Brain microvascular endothelial cell (primary cell): Measurements from ENCODE around the gene CIC.
A peak's percentile ranks its signal among the peaks of the same experiment; 100 is the strongest.

Experiments
- DNase-seq: peaks from one replicate; pipeline ENCODE4 v3.0.0-alpha.2; 2020
- H3K27ac ChIP-seq: fragments of 250-450 bp; sonication (Bioruptor Pico); 2 replicates; pipeline ENCODE4 v1.5.1; 2020; ENCODE audit warnings: mild to moderate bottlenecking, moderate library complexity
- H3K27me3 ChIP-seq: fragments of 250-450 bp; sonication (Bioruptor Pico); replicated peaks from 2 replicates; pipeline ENCODE4 v1.5.1; 2020; ENCODE audit warnings: mild to moderate bottlenecking
- H3K36me3 ChIP-seq: fragments of 250-450 bp; sonication (Bioruptor Pico); replicated peaks from 2 replicates; pipeline ENCODE4 v1.5.1; 2020; ENCODE audit warnings: mild to moderate bottlenecking
- H3K4me3 ChIP-seq: 2 replicates; pipeline ENCODE4 v1.5.1; 2011; ENCODE audit warnings: low read depth, mild to moderate bottlenecking, control low read depth, low read length, moderate library complexity
- CTCF ChIP-seq: IDR thresholded peaks from 2 replicates; pipeline ENCODE4 v1.5.1; 2011; ENCODE audit warnings: low read depth, mild to moderate bottlenecking, moderate library complexity, low read length, control low read depth, inconsistent platforms; ENCODE audit errors: missing control alignments
- in situ Hi-C: cut with HindIII; loops from 2 replicates; pipeline ENCODE4 v1.10.0; 2017; ENCODE audit warnings: low sequenced_read_pairs, low pct_ligation_motif_present

The CIC gene

GRCh38 chr19:42322305-42322704 lies 53.3 kb downstream of the CIC start:
- no peak overlapping the region for H3K27ac ChIP-seq
- no peak overlapping the region for H3K4me3 ChIP-seq
- peaks cover 19% of the 10 kb centered on the region for H3K27me3 ChIP-seq
- DNase-seq = no peak
- in situ Hi-C loops = no loop called here
- H3K36me3 ChIP-seq = no peaks in the 10 kb centered on the region
- no peak for TF ChIP-seq CTCF

DNA sequence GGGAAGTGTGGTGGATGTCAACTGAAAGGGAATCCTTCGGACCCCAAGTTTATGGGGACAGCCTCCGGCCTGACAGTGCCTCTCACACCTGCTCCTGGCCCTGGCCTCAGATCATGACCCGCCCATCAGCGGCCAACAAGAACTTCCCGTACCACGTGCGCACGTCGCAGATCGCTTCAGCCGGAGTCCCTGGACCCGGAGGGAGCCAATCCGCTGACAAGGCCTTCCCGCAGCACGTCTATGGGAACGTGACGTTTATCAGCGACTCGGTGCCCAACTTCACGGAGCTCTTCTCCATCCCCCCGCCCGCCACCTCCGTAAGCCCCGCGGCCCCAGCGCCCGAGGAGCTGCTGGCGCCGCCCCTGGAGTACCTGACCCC lies 54.4 kb downstream of the CIC start:
- TF ChIP-seq CTCF = no peak

DNA sequence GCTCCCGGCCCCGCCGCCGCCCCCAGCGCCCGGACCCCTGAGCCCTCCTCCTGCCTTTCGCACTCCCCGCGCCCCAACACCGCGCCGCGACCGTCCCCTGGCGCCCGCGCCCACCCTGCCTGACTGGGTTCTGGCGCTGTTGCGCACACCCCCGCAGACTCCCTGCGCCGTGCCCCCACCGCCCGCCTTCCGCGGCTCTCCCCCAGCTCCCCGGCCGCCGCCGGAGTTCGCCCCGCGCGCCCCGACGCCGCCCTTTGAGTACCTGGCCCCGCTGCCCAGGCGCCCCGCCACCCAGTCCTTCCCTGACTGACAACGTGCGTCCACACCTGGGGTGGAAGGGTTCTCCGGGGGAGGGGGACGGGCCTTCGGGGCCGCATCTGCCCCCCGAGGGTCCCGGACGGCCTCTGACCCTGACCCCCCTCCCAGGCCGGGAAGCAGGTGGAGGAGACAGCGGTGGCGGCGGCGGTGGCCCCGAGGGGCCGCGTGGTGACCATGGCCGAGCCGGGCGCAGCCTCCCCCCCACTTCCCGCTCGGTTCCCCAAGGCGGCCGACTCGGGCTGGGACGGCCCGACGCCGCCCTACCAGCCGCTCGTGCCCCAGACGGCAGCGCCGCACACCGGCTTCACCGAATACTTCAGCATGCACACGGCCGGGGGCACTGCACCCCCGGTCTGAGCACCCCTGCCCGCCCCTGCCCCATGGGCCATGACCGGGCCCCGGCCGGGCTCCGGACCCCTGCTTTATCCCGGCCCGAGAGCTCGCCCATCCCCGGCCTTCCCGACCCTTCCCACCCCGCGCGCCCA lies 55.0 kb downstream of the CIC start:
- in situ Hi-C loops = no loop called here
- no peak overlapping the region for H3K27ac ChIP-seq
- no peaks in the 10 kb centered on the region for H3K36me3 ChIP-seq
- H3K27me3 ChIP-seq = peaks cover 19% of the 10 kb centered on the region
- TF ChIP-seq CTCF = no peak
- no peak overlapping the region for H3K4me3 ChIP-seq
- DNase-seq = no peak

More for the DNA sequence above, 54.4 kb downstream of the CIC start:
- no peak overlapping the region for H3K27ac ChIP-seq
- H3K27me3 ChIP-seq = peaks cover 19% of the 10 kb centered on the region
- H3K36me3 ChIP-seq = no peaks in the 10 kb centered on the region
- in situ Hi-C loops = no loop called here
- no peak overlapping the region for H3K4me3 ChIP-seq
- DNase-seq = no peak

DNA sequence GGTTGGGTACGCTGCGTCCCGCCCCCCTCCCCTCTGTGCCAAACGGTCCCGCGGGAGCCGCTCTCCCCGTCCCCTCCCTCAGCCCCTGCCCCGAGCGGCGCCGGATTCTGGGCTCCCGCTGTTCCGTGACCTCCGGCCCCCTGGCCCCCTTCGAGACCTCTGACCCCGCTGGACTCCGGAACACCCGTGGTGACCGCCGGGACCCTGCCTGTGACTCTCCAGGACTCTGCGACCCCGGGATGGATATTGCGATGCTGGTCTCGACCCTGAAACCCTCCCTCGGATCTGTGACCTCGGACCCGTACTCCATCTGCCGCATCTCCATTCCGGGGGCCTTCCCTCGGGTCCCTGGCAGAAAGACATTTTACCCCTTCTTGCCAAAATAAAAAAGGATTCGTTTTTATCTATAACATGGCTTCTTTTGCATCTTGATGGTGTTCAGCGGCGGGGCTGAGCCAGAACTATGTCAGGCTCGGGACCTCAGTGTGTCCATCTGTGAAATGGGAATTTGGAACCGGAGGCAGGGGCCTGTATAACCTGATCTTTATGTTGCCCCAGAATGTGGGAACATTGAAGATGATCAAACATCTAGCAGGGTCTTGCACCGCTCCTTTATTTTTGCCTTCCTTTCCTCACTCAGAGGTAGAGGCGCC lies 55.7 kb downstream of the CIC start:
- DNase-seq = no peak
- no peak for TF ChIP-seq CTCF
- H3K4me3 ChIP-seq = peak overlapping the region; percentile 29
- in situ Hi-C loops = no loop called here
- H3K27me3 ChIP-seq = peaks cover 19% of the 10 kb centered on the region
- H3K27ac ChIP-seq = no peak overlapping the region
- no peaks in the 10 kb centered on the region for H3K36me3 ChIP-seq

DNA sequence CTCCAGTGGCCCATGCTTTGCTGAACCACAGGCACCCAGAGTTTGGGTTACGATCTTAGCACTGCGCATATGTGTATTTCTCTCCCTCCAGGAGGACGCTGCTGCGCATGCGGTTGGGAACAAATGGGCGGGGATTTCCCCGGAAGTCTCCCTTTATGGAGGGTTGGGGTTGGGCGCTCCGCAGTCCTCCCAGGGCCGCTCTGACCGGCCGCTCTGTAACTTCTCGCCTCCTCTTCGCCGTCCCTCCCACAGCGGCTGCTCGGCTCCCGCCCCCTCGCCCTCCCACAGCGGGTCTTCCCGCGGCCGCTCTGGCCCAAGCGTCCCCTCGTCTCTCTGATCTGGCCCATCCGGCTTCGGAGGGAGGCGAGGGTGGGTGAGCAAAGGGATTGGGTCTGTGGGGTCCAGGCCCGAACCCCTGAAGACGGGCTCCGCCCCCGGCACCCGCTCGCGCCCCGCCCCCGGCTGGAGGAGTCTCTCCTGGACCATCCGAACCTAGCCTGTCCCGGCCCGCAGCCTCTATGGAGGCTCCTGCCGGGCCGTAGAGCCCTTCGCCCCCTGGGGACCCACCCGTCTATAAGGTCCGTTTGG lies 56.4 kb downstream of the CIC start, which contains the start of gene MEGF8:
Gene MEGF8, plus strand, starts transcription at position 328 of the 588 bp plus-strand sequence. CDS start 609 bp downstream, outside the sequence.
- H3K4me3 ChIP-seq = peak within 1 kb of the TSS; percentile 86
- peaks cover 19% of the 10 kb centered on the region for H3K27me3 ChIP-seq
- DNase-seq = peak; percentile 98
- in situ Hi-C loops = no loop called here
- peak within 1 kb of the TSS; percentile 34 for H3K27ac ChIP-seq
- TF ChIP-seq CTCF = peak; percentile 96
- no peaks in the 10 kb centered on the region for H3K36me3 ChIP-seq
